Activated CD4-positive, alpha-beta memory T cell treated with anti-CD3 and anti-CD28 coated beads, Interleukin-2, amount 10 ng/mL, durations not matched to agents 7 days and 5 days (primary cell): ENCODE data around the gene SUN3. TPM values are rescaled to one million over a fixed set of nuclear protein-coding genes. Genes with fewer than 3 reads are reported as not detected.

Source experiments
- CTCF ChIA-PET: fragments of 350-600 bp; sonication (Branson Sonifier 250); formaldehyde crosslinking; loops from one replicate; lab custom pipeline; 2021; ENCODE audit warnings: antibody characterized with exemption, inconsistent platforms; lab: Charles Lee
- POLR2A ChIA-PET: fragments of 350-600 bp; sonication (Branson Sonifier 250); formaldehyde crosslinking; loops from one replicate; lab custom pipeline; 2021; ENCODE audit warnings: antibody characterized with exemption; lab: Charles Lee
- DNase-seq: peaks from one replicate; pipeline ENCODE4 v3.0.0-alpha.2; 2020
- H3K27ac Mint-ChIP-seq: one replicate; pipeline ENCODE4 v1.8.0; 2021; ENCODE audit warnings: mild to moderate bottlenecking, mixed read lengths
- H3K27me3 Mint-ChIP-seq: one replicate; pipeline ENCODE4 v1.8.0; 2021; ENCODE audit warnings: mixed read lengths
- H3K36me3 Mint-ChIP-seq: one replicate; pipeline ENCODE4 v1.8.0; 2021; ENCODE audit warnings: low read depth, mixed read lengths
- H3K4me1 Mint-ChIP-seq: one replicate; pipeline ENCODE4 v1.8.0; 2021; ENCODE audit warnings: mixed read lengths
- H3K4me3 Mint-ChIP-seq: one replicate; pipeline ENCODE4 v1.8.0; 2021; ENCODE audit warnings: mild to moderate bottlenecking, mixed read lengths
- H3K9me3 Mint-ChIP-seq: one replicate; pipeline ENCODE4 v1.8.0; 2021; ENCODE audit warnings: mixed read lengths
- total RNA-seq, 2 experiments: library from RNA; stranded (reverse); gene quantifications; one replicate each; pipeline ENCODE4 v1.2.3, GENCODE V29; 2021

Gene SUN3
- total RNA-seq, 2 experiments from 2014 or later, result not detected

GRCh38 chr7:47940088-47941013 lies 88.6 kb downstream of the SUN3 start:
- CTCF ChIA-PET, result interaction anchor here (1.4 kb wide), 2 partner anchors 28 to 215 kb away, joined by 3 read pairs; no protein-coding TSS in a partner anchor
- Mint-ChIP-seq H3K27ac (no peak overlapping the region), H3K27me3 (peaks cover 2% of the 10 kb centered on the region), H3K4me1 (peaks cover 31% of the 10 kb centered on the region), H3K36me3 (no peaks in the 10 kb centered on the region), H3K4me3 (no peak overlapping the region), H3K9me3 (no peaks in the 10 kb centered on the region)
- POLR2A ChIA-PET, result no interaction called here
- DNase-seq, result no peak

DNA sequence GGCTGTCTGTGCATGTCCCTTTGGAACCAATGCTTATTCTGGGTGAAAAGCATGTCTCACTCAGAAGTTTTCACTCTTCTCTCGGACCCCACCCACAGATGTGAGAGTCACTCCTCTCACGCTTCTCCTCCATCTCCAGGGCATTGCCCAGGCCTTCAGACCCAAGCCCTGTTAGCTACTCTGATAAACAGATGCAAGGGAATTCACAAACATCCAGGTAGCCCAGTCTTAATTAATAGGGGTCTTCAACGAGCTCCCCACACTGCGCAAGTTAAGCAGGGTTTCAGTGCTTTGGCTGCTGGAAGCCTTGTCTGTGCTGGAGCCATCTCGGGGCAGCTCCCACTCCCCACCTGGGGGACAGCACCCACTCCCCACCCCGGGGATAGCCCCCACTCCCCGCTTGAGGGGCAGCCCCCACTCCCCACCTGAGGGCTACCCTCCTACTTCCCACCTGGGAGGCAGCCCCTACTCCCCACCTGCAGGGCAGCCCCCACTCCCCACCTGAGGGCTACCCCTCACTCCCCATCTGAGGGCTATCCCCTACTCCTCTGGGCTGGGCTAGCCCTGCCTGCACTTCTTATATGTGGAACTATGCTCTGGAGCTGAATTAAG lies 89.4 kb downstream of the SUN3 start:
- Mint-ChIP-seq H3K36me3 (no peaks in the 10 kb centered on the region), H3K9me3 (no peaks in the 10 kb centered on the region), H3K27ac (no peak overlapping the region), H3K4me1 (peaks cover 31% of the 10 kb centered on the region), H3K4me3 (no peak overlapping the region), H3K27me3 (peaks cover 2% of the 10 kb centered on the region)
- no peak for DNase-seq
- POLR2A ChIA-PET, result no interaction called here
- CTCF ChIA-PET, result interaction anchor here (1.4 to 2.5 kb wide), 2 partner anchors 29 to 215 kb away, joined by 3 to 9 read pairs; no protein-coding TSS in a partner anchor

GRCh38 chr7:47938574-47939165 lies 90.2 kb downstream of the SUN3 start:
- Mint-ChIP-seq H3K4me3 (no peak overlapping the region), H3K36me3 (no peaks in the 10 kb centered on the region), H3K9me3 (no peaks in the 10 kb centered on the region), H3K27me3 (peaks cover under 1% of the 10 kb centered on the region), H3K27ac (no peak overlapping the region), H3K4me1 (peaks cover 31% of the 10 kb centered on the region)
- DNase-seq, result no peak
- CTCF ChIA-PET, result interaction anchor here (1.4 to 2.5 kb wide), 2 partner anchors 30 to 216 kb away, joined by 3 to 9 read pairs; no protein-coding TSS in a partner anchor
- POLR2A ChIA-PET, result no interaction called here

DNA sequence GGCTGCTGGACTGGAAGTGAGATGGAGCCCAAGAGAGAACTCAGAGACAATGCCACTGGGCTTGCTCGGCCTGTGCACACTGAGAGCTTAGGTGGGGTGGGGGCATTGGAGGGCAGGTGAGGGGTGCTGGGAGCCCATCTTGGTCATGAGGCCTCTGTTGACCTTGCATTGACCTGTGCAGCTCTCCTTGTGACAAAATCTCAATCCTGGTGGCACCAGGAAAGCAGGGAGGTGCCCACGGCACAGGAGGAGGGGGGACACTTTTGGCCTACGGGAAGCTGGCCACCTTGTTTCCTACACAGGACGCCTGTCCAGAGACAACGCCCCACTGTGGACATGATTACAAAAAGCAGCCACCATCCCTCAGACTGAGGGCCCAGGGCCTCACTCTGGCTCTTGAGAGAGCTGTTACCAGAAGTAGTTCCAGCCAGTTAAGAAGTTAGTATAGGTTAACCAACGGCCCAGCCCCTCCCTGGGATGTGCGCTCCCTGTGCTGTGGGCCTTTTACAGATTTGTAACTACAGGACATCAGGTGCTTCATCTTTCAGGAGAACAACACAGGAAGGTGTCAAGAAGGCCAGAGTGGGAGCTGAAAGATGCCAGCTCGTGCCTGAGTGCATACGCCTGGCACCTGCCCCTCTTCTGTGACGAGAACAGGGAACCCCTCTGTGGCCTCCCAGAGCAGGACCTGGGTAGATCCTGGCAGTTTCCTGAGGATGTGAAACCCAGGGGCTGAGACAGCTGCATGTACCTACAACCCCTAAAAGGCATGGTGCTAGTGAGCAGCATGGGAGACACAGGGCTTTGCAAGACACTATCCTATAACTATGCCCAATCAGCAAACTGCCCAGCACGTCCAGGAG lies 91.0 kb downstream of the SUN3 start:
- no peak for DNase-seq
- no peaks in the 10 kb centered on the region for H3K36me3 Mint-ChIP-seq
- ChIA-PET POLR2A (interaction anchor here (0.6 kb wide), 1 partner anchor 78 kb away, joined by 3 read pairs; no protein-coding TSS in a partner anchor), CTCF (interaction anchor here (2.5 kb wide), 1 partner anchor 217 kb away, joined by 9 read pairs; no protein-coding TSS in a partner anchor)
- H3K4me3 Mint-ChIP-seq, result peak overlapping the region; percentile 22
- no peaks in the 10 kb centered on the region for H3K27me3 Mint-ChIP-seq
- no peaks in the 10 kb centered on the region for H3K9me3 Mint-ChIP-seq
- peak overlapping the region; percentile 70 for H3K27ac Mint-ChIP-seq
- peaks cover 31% of the 10 kb centered on the region for H3K4me1 Mint-ChIP-seq

Other genes starting within 250 kb of the SUN3 start
- under 1 TPM; 0.05 to 0.48 TPM for gene PKD1L1, start 80.6 kb downstream of the SUN3 start, total RNA-seq
- gene HUS1, start 49.5 kb downstream of the SUN3 start, total RNA-seq, result 10 to 100 TPM; 34.1 to 35.0 TPM
- gene C7orf57, start 6.4 kb upstream of the SUN3 start, total RNA-seq, result under 1 TPM; 0.28 to 0.33 TPM
- gene UPP1, start 60.2 kb upstream of the SUN3 start, total RNA-seq, result 100 to 1,000 TPM; 148 to 154 TPM
- not detected for gene ABCA13, start 142.4 kb upstream of the SUN3 start, total RNA-seq